Right lung (tissue), 5 donors: ENCODE data around the gene PAAF1. TPM values are rescaled to one million over a fixed set of nuclear protein-coding genes. Genes with fewer than 3 reads are reported as not detected.
A peak's percentile ranks its signal among the peaks of the same experiment; 100 is the strongest.

Experiments used
- DNase-seq, 2 donors: peaks; one replicate each; pipeline ENCODE4 v3.0.0-alpha.2; 2013
- polyA plus RNA-seq, 5 donors: library from polyadenylated mRNA; unstranded; fragments of 120-200 nt; gene quantifications; one replicate each; pipeline versions ENCODE4 v1.2.1 to v1.2.3, GENCODE V29; 2013; ENCODE audit warnings: inconsistent platforms in 1 of 5, low replicate concordance in 1 of 5; ENCODE audit not compliant: insufficient read length in 5 of 5, insufficient read depth in 1 of 5

Gene PAAF1
- polyA plus RNA-seq, 5 donors = 32.5 to 43.0 (median 35.1) TPM

DNA sequence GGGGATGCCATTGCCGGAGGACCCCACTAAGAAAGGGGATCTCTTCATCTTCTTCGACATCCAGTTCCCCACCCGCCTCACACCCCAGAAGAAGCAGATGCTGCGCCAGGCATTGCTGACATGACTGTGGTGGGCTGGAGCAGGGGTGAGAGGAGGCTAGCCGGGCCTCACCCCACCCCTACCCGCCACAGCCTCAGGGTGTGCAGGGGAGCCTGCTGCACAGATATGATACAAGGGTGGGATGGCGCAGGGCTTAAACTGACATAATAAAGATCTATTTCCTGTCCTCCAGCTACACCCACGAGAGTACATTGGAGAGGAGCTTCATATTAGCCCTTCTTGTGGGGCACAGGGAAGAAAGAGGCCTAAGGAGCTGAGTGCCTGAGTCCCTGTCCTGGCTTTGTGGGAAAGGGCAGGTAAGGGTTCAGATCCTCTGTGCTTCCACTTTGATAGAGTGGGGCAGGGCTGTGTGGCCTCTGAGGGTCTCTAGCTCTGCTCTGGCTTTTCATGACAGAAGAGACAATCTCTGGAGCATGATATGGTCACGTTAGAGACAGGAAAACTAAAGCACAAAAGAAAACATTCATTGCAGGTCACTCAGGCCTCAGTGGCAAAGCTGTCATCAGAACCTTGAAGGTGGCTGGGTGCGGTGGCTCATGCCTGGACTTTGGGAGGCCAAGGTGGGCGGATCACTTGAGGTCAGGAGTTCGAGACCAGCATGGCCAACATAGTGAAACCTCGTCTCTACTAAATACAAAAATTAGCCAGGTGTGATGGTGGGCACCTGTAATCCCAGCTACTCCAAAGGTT lies 93.4 kb downstream of the PAAF1 start:
- no peak for DNase-seq

DNA sequence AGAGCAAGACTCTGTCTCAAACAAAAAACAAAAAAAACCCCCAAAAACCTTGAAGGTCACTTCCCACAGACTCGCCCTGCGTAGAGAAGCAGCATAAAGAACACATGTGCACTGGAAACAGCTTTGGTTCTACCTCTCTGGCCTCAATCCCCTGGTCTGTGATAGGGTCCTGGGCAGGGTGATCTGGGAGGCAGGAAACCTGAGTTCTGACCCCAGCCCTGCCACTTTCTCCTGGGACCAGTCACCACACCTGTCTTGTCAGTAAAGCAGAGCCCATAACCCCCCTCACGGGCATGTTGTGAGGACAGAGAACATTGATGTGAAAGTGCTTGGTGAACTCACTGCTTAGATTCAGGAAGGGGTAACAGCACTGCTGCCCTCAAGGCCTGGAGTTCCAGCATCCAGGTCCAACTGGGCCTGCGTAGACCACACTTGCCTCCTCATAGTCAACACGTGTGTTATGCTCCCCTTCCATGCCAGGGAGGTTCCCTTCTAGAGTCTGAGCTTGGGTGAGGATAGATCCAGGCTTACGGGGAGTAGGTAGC lies 94.4 kb downstream of the PAAF1 start:
- no peak for DNase-seq

DNA sequence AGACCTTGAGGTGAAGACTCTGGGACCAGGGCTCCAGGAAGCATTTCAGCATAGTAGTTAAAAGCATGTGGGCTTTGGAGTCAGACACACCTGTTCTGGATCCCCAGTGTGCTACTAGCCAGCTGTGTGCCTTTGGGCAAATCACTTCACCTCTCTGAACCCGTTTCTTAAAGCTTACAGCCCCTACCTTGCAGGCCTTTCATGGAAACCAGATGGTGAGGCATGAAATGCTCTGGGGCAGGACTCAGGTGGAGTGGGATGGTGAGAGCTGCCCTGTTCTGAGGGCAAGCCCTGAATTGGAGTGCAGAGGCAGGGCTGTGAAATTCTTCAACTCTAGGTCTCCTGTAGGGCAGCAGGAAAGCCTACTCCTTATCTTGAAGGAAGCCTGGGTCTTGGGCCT lies 95.4 kb downstream of the PAAF1 start:
- DNase-seq = no peak

DNA sequence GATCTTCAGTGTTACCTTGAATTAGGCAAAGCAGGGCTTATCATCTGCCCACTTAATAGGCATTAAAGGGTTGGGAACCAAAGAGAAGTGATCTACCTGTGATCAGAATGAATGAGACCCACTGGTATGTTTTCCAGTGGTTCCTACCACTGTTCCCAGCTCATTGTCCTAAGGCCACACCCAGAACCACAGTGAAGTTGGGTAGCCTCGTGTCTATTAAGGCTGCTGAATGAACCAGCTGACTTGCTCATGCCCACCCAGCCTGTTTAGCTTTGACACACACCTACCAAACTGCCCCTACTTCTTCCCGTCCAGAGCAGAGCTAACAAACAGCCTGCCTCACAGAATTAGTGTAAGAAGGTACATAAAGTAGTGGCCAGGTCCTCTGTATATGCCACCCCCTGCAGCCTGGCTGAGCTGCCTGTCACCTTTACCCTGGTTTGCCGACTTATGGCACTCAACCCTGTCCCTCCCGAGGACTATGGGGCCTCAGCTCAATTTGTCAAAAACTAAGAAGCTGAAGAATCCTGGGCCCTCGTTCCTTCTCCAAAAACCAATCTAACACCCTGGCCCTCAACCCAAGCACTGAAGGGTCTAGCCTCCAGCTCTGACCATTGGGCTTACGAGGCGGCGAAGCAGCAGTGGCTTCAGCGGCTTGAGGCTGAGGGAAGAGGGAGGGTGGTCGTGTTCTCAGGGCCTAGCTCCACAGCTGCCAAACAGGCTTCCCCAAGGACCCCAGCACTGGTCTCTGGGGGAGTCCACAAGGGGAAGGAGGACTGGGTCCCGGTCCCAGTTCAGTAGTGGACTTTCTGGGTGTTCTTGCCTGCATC lies 96.0 kb downstream of the PAAF1 start:
- no peak for DNase-seq

DNA sequence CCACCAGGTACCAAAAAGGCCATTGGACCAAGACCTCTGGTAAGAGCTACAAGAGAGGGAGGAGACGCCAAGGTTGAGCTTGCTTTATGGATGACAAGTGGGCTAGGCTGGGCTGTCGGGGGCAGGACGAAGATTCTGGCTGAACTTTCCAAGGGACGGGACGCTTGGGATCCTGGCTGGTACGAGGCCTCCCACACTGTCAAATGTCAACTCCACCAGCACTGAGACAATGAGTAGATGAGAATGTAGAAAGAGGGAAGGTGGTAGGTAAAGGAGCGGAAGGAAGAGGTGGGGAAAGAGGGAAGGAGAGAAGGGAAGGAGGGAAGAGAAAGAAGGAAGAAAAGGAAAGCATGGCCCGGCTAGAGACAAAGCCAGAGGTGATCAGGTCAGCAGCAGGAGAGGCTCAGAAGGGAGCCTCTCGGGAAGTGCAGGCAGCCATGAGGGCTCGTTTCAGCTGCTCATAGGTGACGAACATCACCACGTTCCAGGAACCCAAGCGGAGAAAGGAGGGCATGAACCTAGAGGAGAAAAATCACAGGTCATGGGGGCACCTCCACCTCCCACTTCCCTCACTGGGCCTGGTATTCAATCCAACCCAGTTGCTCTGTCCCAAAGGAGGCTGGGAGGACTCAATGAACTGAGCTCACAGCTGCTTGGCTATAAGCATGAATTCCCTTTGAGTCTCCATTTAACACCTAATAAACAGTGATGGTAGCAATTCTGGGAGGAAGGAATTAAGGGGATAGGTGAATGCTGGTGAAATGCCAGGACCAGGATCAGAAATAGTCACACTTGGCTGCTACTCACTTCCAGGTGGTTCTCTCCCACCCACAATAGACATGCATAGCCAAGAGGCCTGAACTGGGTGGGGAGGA lies 98.0 kb downstream of the PAAF1 start:
- no peak for DNase-seq

DNA sequence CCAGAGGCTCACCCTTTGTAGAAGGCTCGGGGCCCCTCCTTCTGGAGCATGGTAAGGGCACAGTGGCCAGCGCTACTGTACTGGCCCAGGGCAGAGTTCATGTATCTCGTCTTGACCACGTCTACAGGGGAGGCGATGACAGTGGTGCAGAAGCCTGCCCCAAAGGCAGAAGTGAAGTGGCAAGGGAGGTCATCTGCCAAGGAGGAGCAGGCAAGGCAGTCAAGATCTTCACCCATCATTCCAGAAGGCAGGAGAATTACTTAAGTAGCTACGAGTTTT lies 98.6 kb downstream of the PAAF1 start:
- DNase-seq = no peak

DNA sequence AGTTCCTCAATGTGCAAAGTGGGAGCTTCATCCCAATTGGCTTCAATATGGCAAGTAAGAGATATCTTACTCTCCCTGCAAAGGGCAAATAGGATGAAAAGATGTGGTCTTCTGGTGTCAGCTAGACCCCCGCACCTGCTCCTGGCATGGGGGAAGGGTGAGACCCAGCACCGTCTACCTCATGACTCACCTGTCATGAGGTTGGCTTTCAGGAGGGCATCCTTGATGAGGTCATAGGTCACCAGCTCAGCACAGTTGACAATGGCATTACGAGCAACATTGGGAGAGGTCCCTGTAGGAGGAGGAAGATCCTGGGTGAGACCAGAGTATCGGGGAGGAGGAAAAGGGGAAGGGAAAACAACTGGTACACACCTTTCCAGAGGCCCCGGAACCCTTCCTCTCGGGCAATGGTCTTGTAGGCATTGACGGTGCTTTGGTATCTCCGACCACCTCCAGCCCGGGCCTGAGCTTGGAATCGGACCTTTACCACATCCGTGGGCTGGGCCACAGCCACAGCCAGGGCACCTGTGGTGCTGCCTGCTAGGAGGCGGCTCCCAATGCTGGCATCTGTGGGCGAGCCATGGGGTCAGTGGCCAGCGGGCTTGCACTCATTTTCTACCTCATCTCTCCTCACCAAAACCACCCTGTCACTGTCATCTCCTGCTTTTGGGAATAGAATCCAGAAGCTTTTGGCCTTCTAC lies 99.8 kb downstream of the PAAF1 start:
- no peak for DNase-seq

DNA sequence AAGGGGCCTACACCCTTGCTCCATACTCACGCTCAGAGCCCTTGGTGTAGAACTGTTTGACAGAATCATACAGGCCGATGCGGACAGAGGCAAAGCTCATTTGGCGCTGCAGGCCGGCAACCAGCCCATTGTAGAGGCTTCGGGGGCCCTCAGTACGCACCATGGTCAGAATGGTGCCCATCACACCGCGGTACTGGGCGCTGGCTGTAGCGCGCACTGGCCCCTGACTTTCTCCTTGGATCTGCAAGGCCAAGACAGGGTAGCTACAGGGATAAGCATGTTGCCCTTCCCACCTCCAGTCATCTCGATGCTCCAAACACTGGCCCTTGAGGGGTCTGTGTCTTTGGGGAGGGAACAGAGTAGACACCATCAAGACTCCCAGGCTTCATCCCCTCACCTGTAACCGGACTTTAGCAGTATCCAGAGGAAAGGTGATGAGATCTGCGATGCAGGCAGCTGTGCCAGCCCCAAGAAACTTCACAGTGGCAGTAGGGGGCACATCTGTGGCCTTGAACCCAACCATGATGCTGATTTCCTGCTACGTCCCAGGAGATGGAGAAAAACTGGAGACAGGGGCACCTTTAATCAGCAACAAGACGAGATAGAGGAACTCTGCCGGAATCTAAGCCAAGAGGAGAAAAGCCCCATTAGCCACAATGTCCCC lies 101.2 kb downstream of the PAAF1 start:
- no peak for DNase-seq

DNA sequence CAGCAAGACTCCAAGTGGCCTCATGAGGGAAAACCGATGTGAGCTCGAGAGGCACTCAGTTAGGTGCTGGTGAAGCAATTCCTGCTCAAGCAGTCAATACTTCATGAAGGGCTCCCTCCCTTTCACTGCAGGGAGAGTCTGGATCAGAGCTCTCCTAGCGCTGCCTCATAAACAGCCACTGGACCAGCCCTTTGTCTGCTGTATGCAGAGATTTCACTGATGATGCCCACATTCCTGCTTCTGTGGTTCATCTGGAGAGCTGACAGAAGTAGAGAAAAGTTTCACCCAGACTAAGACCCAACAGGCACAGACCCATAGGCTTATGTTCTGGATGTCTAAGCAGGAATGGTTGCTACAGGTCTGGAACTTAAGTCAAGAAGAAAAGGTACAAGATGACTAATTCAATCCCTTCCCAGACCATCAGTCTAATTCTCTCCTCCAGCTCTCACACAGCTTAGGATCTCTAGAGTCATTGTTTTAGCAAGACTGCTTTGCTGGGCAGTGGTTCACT lies 101.8 kb downstream of the PAAF1 start:
- DNase-seq = no peak

DNA sequence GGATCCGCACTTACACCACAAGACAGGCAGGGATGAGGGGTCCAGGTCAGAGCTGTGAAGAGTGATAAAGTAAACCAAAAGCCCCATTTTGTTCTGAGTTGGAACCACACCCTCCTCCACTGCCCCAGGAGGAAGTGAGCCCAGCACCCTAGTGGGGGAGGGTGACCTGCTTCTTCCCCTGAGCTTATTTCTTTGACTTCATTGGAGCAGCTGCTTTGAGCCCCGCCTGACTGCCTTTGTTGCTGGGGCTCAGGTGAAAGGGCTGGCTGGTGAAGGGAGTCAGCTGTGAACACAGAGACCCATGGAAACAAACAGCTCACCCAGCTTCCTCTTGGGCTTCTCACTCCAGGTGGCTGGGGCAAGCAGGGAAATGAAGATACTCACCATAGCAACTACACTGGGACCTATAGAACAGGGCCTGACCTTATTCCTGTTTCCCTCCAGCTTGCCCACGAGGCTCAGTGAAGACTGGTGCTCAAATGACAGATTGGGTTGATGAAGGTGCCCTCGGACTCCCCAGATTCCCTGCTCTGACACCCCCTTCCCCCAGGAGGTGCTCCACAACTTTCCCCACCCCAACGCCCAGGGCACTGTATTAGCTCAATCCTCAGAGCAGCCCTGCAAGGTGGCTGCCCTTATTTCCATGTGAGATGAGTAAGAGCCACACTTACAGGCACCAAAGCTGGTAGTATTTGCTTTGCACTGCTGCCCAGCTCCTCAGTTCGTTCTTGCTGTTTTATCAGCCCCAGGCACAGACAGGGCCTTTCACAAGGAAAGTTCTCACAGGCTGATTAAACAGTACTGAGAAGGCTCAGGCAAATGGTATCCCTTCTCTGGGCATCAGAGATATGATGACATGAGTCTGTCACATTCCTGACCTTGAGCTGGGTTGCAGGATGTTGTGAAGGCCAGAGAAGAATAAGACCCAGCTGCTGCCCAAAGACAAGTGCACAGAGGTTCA lies 103.5 kb downstream of the PAAF1 start:
- peak in 1 of 2 donors; percentile 20 for DNase-seq

Other genes starting within 250 kb of the PAAF1 start
- 10 to 100 TPM; 10.4 to 36.8 (median 11.3) TPM for gene PLEKHB1, start 230.4 kb upstream of the PAAF1 start, polyA plus RNA-seq
- 100 to 1,000 TPM in 4 of 5 donors, 10 to 100 TPM in 1; 83.9 to 111 (median 103) TPM for gene RAB6A, start 115.9 kb upstream of the PAAF1 start, polyA plus RNA-seq
- gene MRPL48, start 89.1 kb upstream of the PAAF1 start, polyA plus RNA-seq = 10 to 100 TPM; 45.0 to 59.1 (median 48.6) TPM
- 10 to 100 TPM; 50.4 to 58.0 (median 51.4) TPM for gene COA4, start 153 bp upstream of the PAAF1 start, polyA plus RNA-seq
- 1 to 10 TPM in 4 of 5 donors, under 1 TPM in 1; 0.82 to 4.4 (median 4.0) TPM for gene DNAJB13, start 74.0 kb downstream of the PAAF1 start, polyA plus RNA-seq
- 10 to 100 TPM; 34.3 to 55.3 (median 45.2) TPM for gene UCP2, start 105.8 kb downstream of the PAAF1 start, polyA plus RNA-seq
- 1 to 10 TPM; 1.9 to 3.3 (median 3.1) TPM for gene UCP3, start 132.1 kb downstream of the PAAF1 start, polyA plus RNA-seq